Measurements from ENCODE around the gene MOG.
A peak's percentile ranks its signal among the peaks of the same experiment; 100 is the strongest.

Gene MOG

DNA sequence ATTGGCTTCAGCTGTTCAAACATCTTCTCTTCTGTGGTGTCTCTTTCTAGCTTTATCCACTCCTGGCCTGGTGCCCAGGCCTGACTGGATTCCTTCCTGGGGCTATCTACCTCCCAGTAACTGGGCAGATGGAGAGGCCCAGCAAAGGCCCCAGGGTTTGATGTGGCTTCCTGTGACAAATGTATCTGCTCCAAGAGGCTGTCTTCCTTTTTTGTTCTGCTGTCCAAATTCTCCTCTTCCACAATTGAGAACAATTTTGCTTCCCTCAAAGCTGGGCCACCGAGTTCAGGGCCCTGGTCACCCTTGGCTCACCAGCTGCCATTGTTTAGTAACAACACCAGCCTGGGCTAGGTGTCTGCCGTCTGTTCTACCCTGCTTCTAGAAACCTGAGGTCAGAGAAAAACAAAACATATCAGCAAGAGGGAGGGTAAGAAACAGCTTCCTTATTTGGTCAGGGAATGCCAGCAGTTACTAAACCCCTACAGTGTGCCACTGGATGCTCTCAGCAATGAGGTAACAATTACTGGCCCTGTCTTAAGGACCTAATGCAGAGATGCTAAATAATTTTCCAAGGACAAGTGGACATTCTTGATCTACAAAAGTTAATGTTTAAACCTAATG, 20.2 kb downstream of the MOG start:
- DNase-seq (ENCODE audit: low spot score) = peak; percentile 54

DNA sequence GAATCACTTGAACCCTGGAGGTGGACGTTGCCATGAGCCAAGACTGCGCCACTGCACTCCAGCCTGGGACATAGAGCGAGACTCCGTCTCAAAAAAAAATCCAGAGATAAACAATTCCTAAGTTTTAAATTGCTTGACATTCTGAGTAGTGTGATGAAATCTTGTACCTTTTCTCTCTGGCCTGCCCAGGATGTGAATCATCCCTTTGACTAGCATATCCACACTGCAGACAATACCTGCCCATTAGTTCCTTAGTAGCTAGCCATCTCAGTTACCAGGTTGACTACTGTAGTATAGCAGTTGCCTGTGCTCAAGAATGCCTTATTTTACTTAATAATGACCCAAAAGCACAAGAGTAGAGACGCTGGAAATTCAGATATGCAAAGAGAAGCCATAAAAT, 21.2 kb downstream of the MOG start:
- no peak for DNase-seq (ENCODE audit: low spot score)

DNA sequence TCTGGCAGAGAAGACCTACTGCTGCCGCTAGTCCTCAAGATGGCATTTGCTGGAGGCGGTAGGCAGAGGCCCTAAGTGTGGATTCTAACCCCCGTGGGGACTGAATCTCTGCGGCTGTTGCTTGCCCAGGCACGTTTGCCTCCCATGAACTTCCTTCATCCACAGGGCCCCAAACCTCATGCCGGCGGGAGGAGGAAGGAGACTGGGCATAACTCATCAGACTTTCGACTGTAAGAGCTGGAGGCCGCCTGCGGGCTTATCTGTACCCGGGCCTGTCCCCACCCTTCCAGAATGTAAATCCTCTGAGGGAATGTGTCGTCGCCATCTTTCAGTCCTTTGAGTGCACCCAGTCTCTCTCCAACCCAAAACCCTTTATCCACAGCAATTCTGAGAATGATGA, 23.1 kb downstream of the MOG start:
- DNase-seq (ENCODE audit: low spot score) = no peak

DNA sequence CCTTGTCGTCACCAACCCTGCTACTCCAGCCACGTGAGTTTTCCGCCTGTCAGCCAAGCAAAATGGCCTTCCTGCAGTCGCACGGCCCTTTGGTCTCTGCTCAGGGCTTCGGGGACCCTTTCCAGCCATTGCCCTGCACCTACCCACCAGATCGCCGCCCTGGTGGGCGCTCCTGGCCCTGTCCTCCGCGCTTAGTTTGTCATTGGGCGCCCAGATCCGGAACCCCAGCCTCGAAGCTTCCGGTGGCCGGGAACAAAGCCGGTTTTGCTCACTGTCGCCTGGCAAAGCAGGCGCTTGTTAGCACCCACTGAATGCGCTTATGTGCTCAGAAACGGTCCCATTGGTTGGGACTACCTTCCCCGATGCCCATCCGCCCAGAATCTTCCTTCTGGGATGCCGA, 23.5 kb downstream of the MOG start:
- no peak for DNase-seq (ENCODE audit: low spot score)

DNA sequence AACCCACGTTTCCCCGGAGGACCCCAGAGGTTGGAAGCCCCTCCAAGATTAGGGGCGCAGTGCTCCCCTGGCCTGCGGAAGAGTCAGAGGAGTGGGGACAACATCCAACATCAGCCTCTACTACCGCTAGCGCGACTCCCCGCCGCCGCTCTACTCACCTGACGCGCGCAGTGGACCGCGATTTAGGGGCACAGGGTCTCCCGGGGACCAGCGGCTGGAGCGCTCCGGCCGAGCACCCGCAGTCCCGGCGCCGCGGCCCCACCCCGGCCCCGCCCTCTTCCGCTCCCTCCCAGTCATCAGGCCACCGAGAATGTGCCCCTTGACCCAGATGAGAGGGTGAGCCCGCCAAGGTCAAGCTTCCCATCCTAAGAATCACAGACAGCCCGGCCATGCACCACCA, 24.0 kb downstream of the MOG start, which contains the start of gene ZFP57:
Gene ZFP57, minus strand, starts transcription at position 249 of the 400 bp plus-strand sequence. CDS start 4,149 bp downstream, outside the sequence.
- DNase-seq (ENCODE audit: low spot score) = no peak

DNA sequence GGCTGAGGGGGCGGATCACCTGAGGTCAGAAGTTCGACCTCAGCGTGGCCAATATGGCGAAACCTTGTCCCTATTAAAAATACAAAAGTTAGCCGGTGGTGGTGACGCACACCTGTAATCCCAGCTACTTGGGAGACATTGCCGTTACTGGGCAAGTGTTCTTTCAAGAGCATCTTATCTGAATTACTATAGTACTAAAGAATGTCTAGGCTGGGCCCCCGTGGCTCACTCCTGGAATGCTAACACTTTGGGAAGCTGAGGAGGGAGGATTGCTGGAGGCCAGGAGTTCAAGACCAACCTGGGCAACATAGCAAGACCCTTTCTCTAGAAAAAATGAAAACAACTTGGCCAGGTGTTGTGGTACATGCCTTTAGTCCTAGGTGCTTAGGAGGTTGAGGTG, 24.9 kb downstream of the MOG start:
- DNase-seq (ENCODE audit: low spot score) = no peak

DNA sequence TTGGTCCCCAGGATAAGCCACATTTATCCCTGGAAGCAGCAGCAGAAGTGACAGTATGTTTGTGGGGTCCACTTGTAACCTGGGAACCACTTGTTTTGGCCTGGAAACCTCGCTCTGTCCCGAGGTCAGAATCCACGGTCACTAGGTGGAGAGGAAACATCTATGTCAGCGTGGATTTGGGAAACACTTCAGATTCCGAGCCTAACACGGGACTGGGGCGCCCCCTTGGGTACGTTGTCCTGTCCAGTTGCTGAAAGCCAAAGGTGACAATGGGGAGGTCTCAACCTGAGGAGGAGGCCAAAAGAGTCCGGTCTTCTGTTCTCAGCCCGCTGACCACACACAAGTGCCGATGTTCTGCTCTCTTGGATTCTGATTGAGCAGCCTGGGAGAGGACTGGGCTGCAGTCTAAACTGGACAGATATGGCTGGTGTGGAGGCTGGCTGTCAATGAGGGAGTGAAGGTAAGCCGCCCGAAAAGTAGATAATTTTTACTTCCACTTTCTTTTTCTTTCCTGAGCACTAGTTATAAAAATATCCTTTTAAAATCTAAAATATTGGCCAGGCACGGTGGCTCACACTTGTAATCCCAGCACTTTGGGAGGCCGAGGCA, 28.9 kb downstream of the MOG start:
- peak; percentile 42 for DNase-seq (ENCODE audit: low spot score)

DNA sequence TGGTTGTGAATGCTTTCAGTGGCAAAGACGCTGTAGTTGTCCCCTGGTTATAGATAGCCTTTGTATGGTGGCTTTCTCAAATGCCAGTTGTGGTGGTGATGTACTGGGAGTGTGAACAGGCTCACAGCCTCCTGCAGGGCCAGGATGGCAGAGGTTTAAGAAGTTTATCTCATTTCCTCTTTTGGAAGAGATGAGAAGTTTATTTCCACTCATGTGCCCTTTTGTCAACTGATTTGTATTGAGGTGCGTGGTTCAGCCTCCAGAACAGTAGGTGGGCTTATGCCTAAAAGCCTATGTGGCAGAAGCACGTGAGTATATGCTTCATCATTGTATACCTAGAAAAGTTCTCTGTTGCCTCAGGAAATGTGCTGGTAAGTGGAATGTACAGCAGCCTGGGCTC, 37.7 kb downstream of the MOG start:
- no peak for DNase-seq (ENCODE audit: low spot score)

DNA sequence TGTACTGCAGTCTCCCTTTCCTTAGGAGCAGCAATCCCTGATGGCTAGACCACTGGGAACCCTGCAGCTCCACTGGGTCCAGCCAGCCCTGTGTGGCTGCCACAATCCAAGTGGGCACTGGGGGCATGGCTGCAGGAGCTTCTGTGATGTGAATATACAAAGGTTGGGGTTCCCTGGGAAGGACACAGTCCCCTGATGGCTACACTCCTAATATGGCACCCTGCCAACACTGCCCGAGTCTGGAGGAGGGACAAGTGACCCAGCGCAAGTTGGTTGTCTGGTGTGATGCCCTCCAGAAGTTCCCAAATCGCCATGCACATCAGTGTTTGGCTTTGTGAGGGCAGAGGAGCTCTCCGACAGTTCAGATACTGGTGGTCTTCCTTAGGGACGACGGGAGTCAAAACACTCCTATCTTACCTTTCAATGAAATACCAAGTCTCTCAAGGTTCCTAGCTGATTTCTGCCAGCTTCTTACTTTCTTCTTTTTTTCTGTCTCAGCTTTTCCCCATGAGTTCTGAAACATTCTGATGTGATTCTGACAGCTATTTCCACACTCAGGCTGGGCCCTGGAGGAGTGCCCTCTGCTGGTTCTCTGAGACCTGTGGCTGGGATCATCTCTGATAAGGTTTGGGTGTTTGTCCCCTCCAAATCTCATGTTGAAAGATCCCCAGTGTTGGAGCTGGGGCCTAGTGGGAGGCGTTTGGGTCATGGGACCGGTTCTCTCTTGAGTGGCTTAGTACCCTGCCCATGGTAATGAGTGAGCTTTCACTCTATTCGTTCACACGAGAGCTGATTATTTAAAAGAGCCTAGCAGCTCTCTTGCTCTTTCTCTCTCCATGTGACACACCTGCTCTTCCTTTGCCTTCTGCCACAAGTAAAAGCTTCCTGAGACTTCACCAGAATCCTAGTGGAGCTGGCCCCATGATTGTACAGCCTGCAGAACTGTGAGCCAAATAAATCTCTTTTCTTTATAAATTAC, 39.5 kb downstream of the MOG start:
- peak; percentile 57 for DNase-seq (ENCODE audit: low spot score)

DNA sequence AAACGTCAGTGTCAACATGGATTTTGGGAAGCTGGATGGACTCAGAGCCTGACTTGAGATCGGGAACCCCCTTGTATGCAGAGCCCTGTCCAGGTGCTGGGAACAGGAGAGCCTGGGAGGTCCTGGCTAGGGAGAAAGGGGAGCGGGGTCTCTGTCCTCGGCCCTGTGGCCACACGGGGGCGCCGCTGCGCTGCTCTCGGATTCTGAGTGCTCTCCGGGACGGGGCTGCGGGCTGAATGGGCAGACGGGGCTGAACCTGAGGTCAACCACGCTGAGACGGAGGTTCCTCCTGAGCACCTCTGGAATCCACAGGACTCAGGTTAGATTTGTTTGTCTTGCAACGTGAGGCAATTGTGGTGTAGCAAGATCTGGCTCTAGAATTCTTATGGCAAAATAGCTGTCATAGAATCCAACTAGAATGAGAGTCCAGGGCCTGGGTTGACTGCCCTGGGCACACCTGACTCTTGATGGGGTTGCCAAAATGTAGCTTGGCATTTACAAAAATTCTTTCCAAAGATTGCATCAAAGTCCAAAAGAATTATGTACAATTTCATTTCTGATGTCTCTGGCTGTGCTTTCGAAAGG, 45.7 kb downstream of the MOG start:
- peak; percentile 84 for DNase-seq (ENCODE audit: low spot score)

DNA sequence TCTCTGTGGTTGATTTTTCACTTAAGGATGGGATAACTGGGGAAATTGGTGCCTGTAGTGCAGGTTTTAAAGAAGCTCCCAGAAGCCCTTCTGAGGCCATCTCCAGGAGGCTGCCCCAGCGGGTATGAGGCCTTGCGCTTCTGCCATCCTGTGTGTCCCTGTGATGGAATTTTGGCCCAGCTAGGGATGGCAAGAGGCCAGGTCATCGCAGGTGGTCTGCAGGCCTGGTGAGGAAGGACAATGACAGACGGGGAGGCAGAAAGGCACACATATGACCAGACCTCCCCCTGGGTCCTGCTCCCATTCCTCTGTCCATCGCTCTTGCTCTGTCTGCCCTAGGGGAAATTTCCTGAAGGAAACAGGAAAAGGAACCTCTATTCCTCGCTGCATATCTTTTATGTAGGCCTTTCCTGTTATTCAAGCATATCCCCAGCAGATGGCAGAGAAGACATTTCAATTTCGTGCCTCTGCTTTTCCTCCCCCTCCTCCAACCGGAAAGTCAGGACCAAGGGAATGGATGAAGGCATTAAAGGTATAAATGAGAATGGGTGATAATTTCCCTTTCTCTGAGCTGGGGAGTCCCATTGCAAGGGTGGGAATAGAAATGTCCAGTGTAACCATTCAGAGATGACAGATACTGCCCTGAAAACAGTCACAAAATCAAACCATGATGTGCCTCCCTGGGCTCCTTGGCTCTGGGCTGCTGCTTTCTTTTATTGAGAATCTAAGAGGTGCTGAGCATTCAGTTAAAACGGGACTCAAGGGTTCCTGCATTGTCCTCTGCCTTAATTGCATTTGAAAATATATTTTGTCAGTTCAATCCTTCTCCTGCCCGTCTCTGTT, 48.7 kb downstream of the MOG start:
- DNase-seq (ENCODE audit: low spot score) = peak; percentile 64

DNA sequence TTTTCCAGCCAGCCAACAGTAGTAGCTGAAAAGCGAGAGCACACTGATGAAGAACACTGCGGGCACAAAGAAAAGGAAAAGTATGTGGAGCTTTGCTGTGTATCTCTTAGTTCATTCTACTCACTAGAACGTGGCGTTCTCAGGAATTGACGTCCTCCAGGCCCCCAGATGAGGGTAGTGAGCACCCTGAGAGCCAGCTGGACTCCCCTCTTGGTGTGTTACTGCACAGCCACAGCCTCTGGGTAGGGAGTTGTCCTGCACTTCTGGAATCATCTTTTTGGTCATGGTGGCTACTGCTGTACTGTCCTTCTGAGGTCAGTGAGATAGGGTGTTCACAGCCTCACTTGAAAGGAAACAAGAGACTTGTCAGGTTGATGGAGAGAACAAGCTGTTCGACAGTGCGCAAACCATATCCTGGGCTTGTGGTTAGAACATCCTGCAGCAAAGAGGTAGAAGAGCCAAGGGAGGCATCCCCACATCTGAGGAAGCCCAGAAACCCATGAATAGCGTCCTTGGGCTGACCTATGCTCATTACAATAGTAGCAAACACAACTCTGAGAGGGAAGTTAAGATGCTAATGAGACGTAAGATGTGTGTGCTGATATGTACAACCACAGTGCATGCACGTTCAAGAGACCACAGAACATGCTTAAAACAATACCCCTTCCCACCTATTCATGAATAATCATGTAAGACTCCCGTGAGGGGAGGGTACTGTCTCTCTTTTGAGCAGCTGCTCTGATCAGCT, 51.7 kb downstream of the MOG start:
- no peak for DNase-seq (ENCODE audit: low spot score)

DNA sequence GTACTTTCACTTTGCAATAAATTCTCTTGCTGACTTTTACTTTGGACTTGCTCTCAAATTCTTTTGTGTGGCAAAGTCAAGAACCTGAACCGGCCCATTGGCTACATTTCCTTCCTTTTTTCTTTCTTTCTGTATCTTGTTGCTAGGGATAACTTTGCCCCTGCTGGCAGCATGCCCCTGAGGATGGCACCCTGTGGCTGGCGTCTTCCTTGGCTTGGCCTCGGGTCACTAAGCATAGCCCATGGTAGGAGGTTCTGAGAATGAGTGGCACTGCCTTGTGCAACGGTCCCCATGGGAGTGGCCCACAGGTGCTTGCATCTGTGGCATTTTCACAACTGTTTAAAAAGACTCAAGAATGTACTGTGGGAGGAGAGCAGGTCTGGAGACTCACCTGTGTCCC, 52.3 kb downstream of the MOG start:
- DNase-seq (ENCODE audit: low spot score) = no peak

DNA sequence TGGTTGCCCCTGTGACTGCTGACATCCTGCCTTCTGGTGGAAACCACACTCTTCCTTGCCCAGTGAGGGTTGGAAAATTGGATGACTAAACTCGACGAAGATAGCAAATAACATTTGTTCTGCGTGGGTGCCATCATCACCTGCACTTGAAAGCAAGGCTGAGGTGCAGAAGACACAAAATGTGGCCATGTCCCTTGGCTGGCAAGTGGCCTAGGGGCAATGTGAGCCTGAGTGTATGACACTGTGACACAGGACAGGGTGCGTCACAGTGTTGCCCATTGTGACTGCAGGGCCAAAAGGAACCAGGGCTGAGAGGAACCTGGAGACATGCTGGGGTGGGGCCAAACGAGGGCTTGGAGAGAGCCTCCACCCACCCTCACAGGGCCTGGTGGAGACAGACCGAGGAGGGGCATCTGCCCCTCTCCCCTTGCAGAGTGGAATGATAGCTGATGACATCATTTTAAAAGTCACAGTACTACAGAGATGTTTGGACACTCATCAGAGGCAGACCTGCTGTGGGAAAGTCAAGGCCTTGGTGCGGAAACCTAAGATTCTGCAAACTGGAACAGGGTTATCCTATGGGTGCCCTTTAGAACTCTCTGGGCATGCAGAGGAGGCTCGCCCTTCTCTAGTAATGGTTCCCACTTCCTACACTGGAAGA, 53.5 kb downstream of the MOG start:
- no peak for DNase-seq (ENCODE audit: low spot score)

DNA sequence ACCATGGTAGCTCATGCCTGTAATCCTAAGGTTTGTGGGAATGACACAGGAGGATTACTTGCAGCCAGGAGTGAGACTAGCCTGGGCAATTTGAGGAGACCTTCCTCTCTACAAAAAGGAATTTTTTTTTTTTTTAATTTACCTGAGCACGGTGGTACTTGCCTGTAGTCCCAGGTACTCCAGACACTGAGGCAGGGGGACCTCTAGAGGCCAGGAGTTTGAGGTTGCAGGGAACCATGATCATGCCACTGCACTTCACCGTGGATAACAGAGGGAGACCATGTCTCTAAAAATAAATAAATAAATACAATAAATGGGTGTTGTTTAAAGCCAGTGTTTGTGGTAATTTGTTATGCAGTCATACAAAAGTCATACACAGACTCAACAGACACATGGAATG, 64.0 kb downstream of the MOG start:
- DNase-seq (ENCODE audit: low spot score) = no peak

Data from iPS-NIHi11 (cell line).